ENCODE measurements around the gene KLHL29. TPM values are rescaled to one million over a fixed set of nuclear protein-coding genes. Genes with fewer than 3 reads are reported as not detected.
A peak's percentile ranks its signal among the peaks of the same experiment; 100 is the strongest.

The KLHL29 gene
- total RNA-seq, 4 donors from 2014 or later: 4.8 to 17.0 (median 10.5) TPM

GRCh38 chr2:23452372-23452771, 67.4 kb downstream of the KLHL29 start:
- no peaks in the 10 kb centered on the region for H3K4me1 ChIP-seq
- no peaks in the 10 kb centered on the region for H3K9me3 ChIP-seq
- H3K27me3 ChIP-seq: no peaks in the 10 kb centered on the region
- H3K27ac ChIP-seq: no peak overlapping the region
- H3K4me3 ChIP-seq: no peak overlapping the region
- TF ChIP-seq CTCF (IDR thresholded peaks at IDR 0.05) (no peak), POLR2A (IDR thresholded peaks at IDR 0.05) (no peak)
- no peaks in the 10 kb centered on the region for H3K36me3 ChIP-seq
- intact Hi-C loops (cut with DNase I; ENCODE audit: low total_unique reads): no loop called here
- DNase-seq: no peak

- no peak for DNase-seq
- Histone ChIP-seq H3K27me3 (no peaks in the 10 kb centered on the region), H3K27ac (peak overlapping the region; percentile 5 to 7), H3K4me1 (no peaks in the 10 kb centered on the region), H3K36me3 (no peaks in the 10 kb centered on the region), H3K9me3 (no peaks in the 10 kb centered on the region), H3K4me3 (no peak overlapping the region)
- no peak for TF ChIP-seq CTCF (IDR thresholded peaks at IDR 0.05)
- no peak for TF ChIP-seq POLR2A (IDR thresholded peaks at IDR 0.05)
- intact Hi-C loops (cut with DNase I; ENCODE audit: low total_unique reads): no loop called here
Observed at GRCh38 chr2:23452853-23453420, 68.0 kb downstream of the KLHL29 start.

GRCh38 chr2:23453432-23453831, 68.5 kb downstream of the KLHL29 start:
- Histone ChIP-seq H3K4me3 (no peak overlapping the region), H3K9me3 (no peaks in the 10 kb centered on the region), H3K4me1 (no peaks in the 10 kb centered on the region), H3K27ac (peak overlapping the region; percentile 5 to 7), H3K36me3 (no peaks in the 10 kb centered on the region), H3K27me3 (no peaks in the 10 kb centered on the region)
- no peak for DNase-seq
- TF ChIP-seq CTCF (IDR thresholded peaks at IDR 0.05): no peak
- no peak for TF ChIP-seq POLR2A (IDR thresholded peaks at IDR 0.05)
- intact Hi-C loops (cut with DNase I; ENCODE audit: low total_unique reads): no loop called here

- peak overlapping the region in 1 of 2 donors; percentile 7 for H3K27ac ChIP-seq
- H3K36me3 ChIP-seq: no peaks in the 10 kb centered on the region
- H3K4me1 ChIP-seq: no peaks in the 10 kb centered on the region
- intact Hi-C loops (cut with DNase I; ENCODE audit: low total_unique reads): no loop called here
- H3K4me3 ChIP-seq: no peak overlapping the region
- H3K27me3 ChIP-seq: no peaks in the 10 kb centered on the region
- TF ChIP-seq POLR2A (IDR thresholded peaks at IDR 0.05): no peak
- no peak for TF ChIP-seq CTCF (IDR thresholded peaks at IDR 0.05)
- DNase-seq: no peak
- H3K9me3 ChIP-seq: no peaks in the 10 kb centered on the region
Observed at GRCh38 chr2:23453836-23454460, 69.0 kb downstream of the KLHL29 start.

GRCh38 chr2:23454501-23455120, 69.6 kb downstream of the KLHL29 start:
- intact Hi-C loops (cut with DNase I; ENCODE audit: low total_unique reads): no loop called here
- Histone ChIP-seq H3K27me3 (no peaks in the 10 kb centered on the region), H3K36me3 (no peaks in the 10 kb centered on the region), H3K9me3 (no peaks in the 10 kb centered on the region), H3K4me1 (no peaks in the 10 kb centered on the region), H3K4me3 (no peak overlapping the region), H3K27ac (no peak overlapping the region)
- no peak for TF ChIP-seq POLR2A (IDR thresholded peaks at IDR 0.05)
- no peak for TF ChIP-seq CTCF (IDR thresholded peaks at IDR 0.05)
- no peak for DNase-seq
